SK-N-SH (cell line): Measurements from ENCODE around the gene CAPN3. TPM values are rescaled to one million over a fixed set of nuclear protein-coding genes. Genes with fewer than 3 reads are reported as not detected.

Experiments used
- CTCF ChIA-PET: fragments of 300-600, 350-600 bp; formaldehyde crosslinking; extraction: SDS; loops from one replicate; lab custom pipeline; 2021; lab: Yijun Ruan, JAX
- POLR2A ChIA-PET: fragments of 350-600 bp; sonication (Branson Sonifier 250); formaldehyde crosslinking; extraction: SDS; loops from one replicate; lab custom pipeline; 2020; ENCODE audit warnings: antibody characterized with exemption, inconsistent platforms; lab: Yijun Ruan, JAX
- DNase-seq: peaks from one replicate; pipeline ENCODE4 v3.0.0; 2012
- H2AFZ ChIP-seq: fragments of 200-600 bp; sonication (generic); 2 replicates; pipeline ENCODE4 v1.8.1; 2016; ENCODE audit warnings: antibody characterized with exemption, mild to moderate bottlenecking, low read depth
- H3F3A ChIP-seq: fragments of 200-600 bp; sonication (generic); replicated peaks from 2 replicates; pipeline ENCODE3; 2016; ENCODE audit warnings: antibody characterized with exemption, mild to moderate bottlenecking; ENCODE audit not compliant: insufficient read depth
- H3K27ac ChIP-seq, 2 experiments: fragments of 200-500 bp in 1 of 2; fragments of 200-600 bp in 1 of 2; sonication (Bioruptor generic) in 1 of 2; sonication (generic), shearing (Covaris generic) in 1 of 2; 2 replicates each; pipeline versions ENCODE4 v1.5.1 to v1.6.1; 2014 to 2016; ENCODE audit warnings: low read depth in 2 of 2, inconsistent platforms in 1 of 2, low read length in 1 of 2, mild to moderate bottlenecking in 1 of 2, mixed read lengths in 1 of 2
- H3K27me3 ChIP-seq: fragments of 200-600 bp; sonication (generic), shearing (Covaris generic); 2 replicates; pipeline ENCODE4 v1.6.1; 2016; ENCODE audit warnings: mixed run types; ENCODE audit not compliant: insufficient read depth
- H3K36me3 ChIP-seq, 2 experiments: fragments of 200-500 bp in 1 of 2; fragments of 200-600 bp in 1 of 2; sonication (Bioruptor generic) in 1 of 2; sonication (generic) in 1 of 2; replicated peaks in 1 of 2; 2 replicates each; pipeline versions ENCODE3 to v1.5.1; 2014 to 2016; ENCODE audit warnings: low read length in 1 of 2, mild to moderate bottlenecking in 1 of 2; ENCODE audit not compliant: insufficient read depth in 2 of 2, control insufficient read depth in 1 of 2
- H3K4me1 ChIP-seq, 2 experiments: fragments of 200-500 bp in 1 of 2; fragments of 200-600 bp in 1 of 2; sonication (Bioruptor generic) in 1 of 2; sonication (generic), shearing (Covaris generic) in 1 of 2; 2 replicates each; pipeline versions ENCODE4 v1.5.1 to v1.6.1; 2014 to 2016; ENCODE audit warnings: low read depth in 1 of 2, low read length in 1 of 2, mixed run types in 1 of 2; ENCODE audit not compliant: insufficient read depth in 2 of 2, control insufficient read depth in 1 of 2
- H3K4me2 ChIP-seq: fragments of 200-600 bp; sonication (generic), shearing (Covaris generic); 2 replicates; pipeline ENCODE4 v1.6.1; 2017; ENCODE audit warnings: mixed run types
- H3K4me3 ChIP-seq, 2 experiments: fragments of 200-500 bp in 1 of 2; fragments of 200-600 bp in 1 of 2; sonication (Bioruptor generic) in 1 of 2; sonication (generic), shearing (Covaris generic) in 1 of 2; 2 replicates each; pipeline versions ENCODE4 v1.5.1 to v1.8.1; 2014 to 2016; ENCODE audit warnings: low read depth in 2 of 2, inconsistent platforms in 1 of 2, low read length in 1 of 2, mild to moderate bottlenecking in 1 of 2, mixed read lengths in 1 of 2, moderate library complexity in 1 of 2
- H3K79me2 ChIP-seq: fragments of 200-600 bp; sonication (generic); 2 replicates; pipeline ENCODE4 v1.8.1; 2017; ENCODE audit warnings: mild to moderate bottlenecking; ENCODE audit not compliant: insufficient read depth
- H3K9ac ChIP-seq: fragments of 200-600 bp; sonication (generic); 2 replicates; pipeline ENCODE4 v1.6.1; 2017; ENCODE audit warnings: mixed run types
- H3K9me2 ChIP-seq: fragments of 200-600 bp; sonication (generic); 2 replicates; pipeline ENCODE4 v1.6.1; 2017; ENCODE audit warnings: mixed run types
- H3K9me3 ChIP-seq: fragments of 200-600 bp; sonication (generic); 2 replicates; pipeline ENCODE4 v1.6.1; 2017; ENCODE audit warnings: mixed run types, mild to moderate bottlenecking, moderate library complexity
- H4K20me1 ChIP-seq: fragments of 200-600 bp; sonication (generic); 2 replicates; pipeline ENCODE4 v1.6.1; 2017; ENCODE audit warnings: mild to moderate bottlenecking, mixed run types; ENCODE audit not compliant: insufficient read depth
- CHD2 ChIP-seq: fragments of 150-350 bp; IDR thresholded peaks from 2 replicates; pipeline ENCODE4 v1.6.1; 2018; ENCODE audit warnings: low read length; ENCODE audit not compliant: partially characterized antibody
- EZH2phosphoT487 ChIP-seq: fragments of 200-600 bp; sonication (generic); IDR thresholded peaks from 2 replicates; pipeline ENCODE4 v1.6.1; 2017; ENCODE audit warnings: low read depth, mixed run types, mild to moderate bottlenecking, antibody characterized with exemption, moderate library complexity, borderline replicate concordance
- FOXJ3 ChIP-seq: sonication (generic); formaldehyde crosslinking; IDR thresholded peaks from 2 replicates; pipeline ENCODE4 v1.5.1; 2020; ENCODE audit warnings: mild to moderate bottlenecking, missing genetic modification reagents
- FOXM1 ChIP-seq: IDR thresholded peaks from 2 replicates; pipeline ENCODE4 v1.4.0; 2012; ENCODE audit warnings: low read depth, mild to moderate bottlenecking
- GABPA ChIP-seq: IDR thresholded peaks from 2 replicates; pipeline ENCODE4 v1.4.0; 2012; ENCODE audit warnings: low read depth, mild to moderate bottlenecking
- GATA2 ChIP-seq: sonication (generic); formaldehyde crosslinking; IDR thresholded peaks from 2 replicates; pipeline ENCODE4 v1.5.0; 2020; ENCODE audit warnings: mild to moderate bottlenecking, missing genetic modification reagents
- MEF2A ChIP-seq: IDR thresholded peaks from 2 replicates; pipeline ENCODE4 v1.4.0; 2012; ENCODE audit warnings: low read depth, borderline replicate concordance
- MXI1 ChIP-seq: IDR thresholded peaks from 2 replicates; pipeline ENCODE4 v1.6.1; 2012; ENCODE audit warnings: mild to moderate bottlenecking, low read depth, low read length, improper control_type of control experiment
- NFIC ChIP-seq: IDR thresholded peaks from 2 replicates; pipeline ENCODE4 v1.4.0; 2012; ENCODE audit warnings: borderline replicate concordance
- NRF1 ChIP-seq: IDR thresholded peaks from 2 replicates; pipeline ENCODE4 v1.6.1; 2012; ENCODE audit warnings: low read depth, mild to moderate bottlenecking, low read length
- RCOR1 ChIP-seq: fragments of 150-350 bp; IDR thresholded peaks from 2 replicates; pipeline ENCODE4 v1.6.1; 2017; ENCODE audit warnings: antibody characterized with exemption, low read length
- SIN3A ChIP-seq: IDR thresholded peaks from 2 replicates; pipeline ENCODE4 v1.6.1; 2012; ENCODE audit warnings: low read depth, mild to moderate bottlenecking, low read length, moderate library complexity, borderline replicate concordance
- TCF12 ChIP-seq: IDR thresholded peaks from 2 replicates; pipeline ENCODE4 v1.4.0; 2012
- WGBS: methylation state at CpG from one replicate; pipeline ENCODE4 v1.1.6; 2017; ENCODE audit warnings: low lambda C conversion rate; 5-methylcytosine and 5-hydroxymethylcytosine counted together
- polyA plus RNA-seq, 3 experiments: library from polyadenylated mRNA; depleted of rRNA; stranded (reverse); fragments of >200 nt; gene quantifications; 2 replicates each; pipeline ENCODE4 v1.2.3, GENCODE V29; 2012
- TF ChIP-seq, protein P1 (sequence below): fragments of 200-600 bp; sonication (generic); IDR thresholded peaks from 2 replicates; pipeline ENCODE4 v1.6.1; 2017; ENCODE audit warnings: antibody characterized with exemption, mild to moderate bottlenecking, moderate library complexity
- TF ChIP-seq, protein P2 (sequence below): fragments of 150-350 bp; IDR thresholded peaks from 2 replicates; pipeline ENCODE4 v1.6.1; 2016; ENCODE audit warnings: mild to moderate bottlenecking, low read depth, low read length

The CAPN3 gene
- polyA plus RNA-seq, 1 of the 3 experiments (the other 2 are of a cell fraction) = 1.8 TPM

- Histone ChIP-seq H3K79me2 (no peaks in the 10 kb centered on the region), H4K20me1 (no peaks in the 10 kb centered on the region), H3K4me2 (no peak overlapping the region), H3F3A (no peaks in the 10 kb centered on the region), H2AFZ (no peak overlapping the region), H3K36me3 (peaks cover 56 to 72% of the 10 kb centered on the region in 2 experiments), H3K9me3 (no peaks in the 10 kb centered on the region), H3K9ac (no peak overlapping the region), H3K27me3 (no peaks in the 10 kb centered on the region), H3K4me3 (no peak overlapping the region), H3K27ac (no peak overlapping the region), H3K4me1 (no peaks in the 10 kb centered on the region), H3K9me2 (no peaks in the 10 kb centered on the region)
- POLR2A ChIA-PET = no interaction called here
- TF ChIP-seq NFIC = no peak
- TF ChIP-seq SIN3A = no peak
- no peak for TF ChIP-seq FOXM1
- no peak for TF ChIP-seq EZH2phosphoT487
- no peak for TF ChIP-seq MEF2A
- TF ChIP-seq, protein P1, sequence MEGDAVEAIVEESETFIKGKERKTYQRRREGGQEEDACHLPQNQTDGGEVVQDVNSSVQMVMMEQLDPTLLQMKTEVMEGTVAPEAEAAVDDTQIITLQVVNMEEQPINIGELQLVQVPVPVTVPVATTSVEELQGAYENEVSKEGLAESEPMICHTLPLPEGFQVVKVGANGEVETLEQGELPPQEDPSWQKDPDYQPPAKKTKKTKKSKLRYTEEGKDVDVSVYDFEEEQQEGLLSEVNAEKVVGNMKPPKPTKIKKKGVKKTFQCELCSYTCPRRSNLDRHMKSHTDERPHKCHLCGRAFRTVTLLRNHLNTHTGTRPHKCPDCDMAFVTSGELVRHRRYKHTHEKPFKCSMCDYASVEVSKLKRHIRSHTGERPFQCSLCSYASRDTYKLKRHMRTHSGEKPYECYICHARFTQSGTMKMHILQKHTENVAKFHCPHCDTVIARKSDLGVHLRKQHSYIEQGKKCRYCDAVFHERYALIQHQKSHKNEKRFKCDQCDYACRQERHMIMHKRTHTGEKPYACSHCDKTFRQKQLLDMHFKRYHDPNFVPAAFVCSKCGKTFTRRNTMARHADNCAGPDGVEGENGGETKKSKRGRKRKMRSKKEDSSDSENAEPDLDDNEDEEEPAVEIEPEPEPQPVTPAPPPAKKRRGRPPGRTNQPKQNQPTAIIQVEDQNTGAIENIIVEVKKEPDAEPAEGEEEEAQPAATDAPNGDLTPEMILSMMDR = no peak
- TF ChIP-seq, protein P2, sequence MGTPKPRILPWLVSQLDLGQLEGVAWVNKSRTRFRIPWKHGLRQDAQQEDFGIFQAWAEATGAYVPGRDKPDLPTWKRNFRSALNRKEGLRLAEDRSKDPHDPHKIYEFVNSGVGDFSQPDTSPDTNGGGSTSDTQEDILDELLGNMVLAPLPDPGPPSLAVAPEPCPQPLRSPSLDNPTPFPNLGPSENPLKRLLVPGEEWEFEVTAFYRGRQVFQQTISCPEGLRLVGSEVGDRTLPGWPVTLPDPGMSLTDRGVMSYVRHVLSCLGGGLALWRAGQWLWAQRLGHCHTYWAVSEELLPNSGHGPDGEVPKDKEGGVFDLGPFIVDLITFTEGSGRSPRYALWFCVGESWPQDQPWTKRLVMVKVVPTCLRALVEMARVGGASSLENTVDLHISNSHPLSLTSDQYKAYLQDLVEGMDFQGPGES = no peak
- TF ChIP-seq GABPA = no peak
- TF ChIP-seq GATA2 (CRISPR knock-in tag) = no peak
- TF ChIP-seq CHD2 = no peak
- no peak for TF ChIP-seq MXI1
- no peak for TF ChIP-seq RCOR1
- no peak for TF ChIP-seq TCF12
- no peak for TF ChIP-seq FOXJ3 (CRISPR knock-in tag)
- WGBS = 97% methylated on average over 6 of the region's 6 CpGs
- DNase-seq = no peak
- CTCF ChIA-PET = no interaction called here
Measured at GRCh38 chr15:42448281-42448680, 89.0 kb downstream of the CAPN3 start.

DNA sequence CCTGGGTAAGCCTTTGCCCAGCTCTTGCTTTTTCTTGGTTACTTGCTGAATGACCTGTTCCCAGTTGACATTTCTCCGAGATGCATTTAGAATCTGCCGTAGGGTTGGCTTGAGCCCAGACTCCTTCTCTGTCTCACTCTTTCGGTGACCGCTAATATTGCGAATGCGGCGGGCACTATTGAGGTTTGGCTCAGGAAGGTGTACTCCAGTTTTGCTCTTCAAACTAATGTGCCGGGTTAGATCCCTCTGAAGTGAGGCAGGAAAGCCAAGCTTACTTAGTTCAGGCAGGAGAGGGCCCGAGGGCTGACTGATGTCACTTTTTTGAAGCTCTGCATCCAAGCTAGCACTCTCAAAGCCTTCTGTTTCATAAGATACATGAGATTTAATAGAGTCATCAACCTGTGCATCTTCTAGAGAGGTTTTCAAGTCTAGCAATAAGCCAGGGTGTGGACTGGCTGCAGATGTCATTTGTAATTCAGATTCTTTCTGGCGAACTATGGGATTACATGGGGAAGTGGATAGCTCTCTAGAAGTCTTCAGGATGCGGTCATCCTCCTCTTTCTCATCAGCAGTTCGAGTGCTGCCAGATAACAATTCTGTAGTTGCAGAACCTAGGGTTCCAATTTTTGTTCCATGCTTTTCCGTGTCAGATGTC, 90.6 kb downstream of the CAPN3 start:
- H4K20me1 ChIP-seq = no peaks in the 10 kb centered on the region
- H3K4me1 ChIP-seq = no peaks in the 10 kb centered on the region
- H3K27ac ChIP-seq = no peak overlapping the region
- WGBS = 96% methylated on average over 13 of the region's 13 CpGs
- H3K9ac ChIP-seq = no peak overlapping the region
- H3K4me2 ChIP-seq = no peak overlapping the region
- ChIA-PET POLR2A (no interaction called here), CTCF (no interaction called here)
- H3K9me3 ChIP-seq = no peaks in the 10 kb centered on the region
- peaks cover 8% of the 10 kb centered on the region for H3F3A ChIP-seq
- no peak overlapping the region for H3K4me3 ChIP-seq
- H3K79me2 ChIP-seq = no peaks in the 10 kb centered on the region
- no peaks in the 10 kb centered on the region for H3K9me2 ChIP-seq
- TF ChIP-seq NRF1 = no peak
- H3K36me3 ChIP-seq = peaks cover 58 to 65% of the 10 kb centered on the region in 2 experiments
- no peak overlapping the region for H2AFZ ChIP-seq
- no peaks in the 10 kb centered on the region for H3K27me3 ChIP-seq
- no peak for DNase-seq
